Measurements from ENCODE around the gene LRMDA.

Gene LRMDA

DNA sequence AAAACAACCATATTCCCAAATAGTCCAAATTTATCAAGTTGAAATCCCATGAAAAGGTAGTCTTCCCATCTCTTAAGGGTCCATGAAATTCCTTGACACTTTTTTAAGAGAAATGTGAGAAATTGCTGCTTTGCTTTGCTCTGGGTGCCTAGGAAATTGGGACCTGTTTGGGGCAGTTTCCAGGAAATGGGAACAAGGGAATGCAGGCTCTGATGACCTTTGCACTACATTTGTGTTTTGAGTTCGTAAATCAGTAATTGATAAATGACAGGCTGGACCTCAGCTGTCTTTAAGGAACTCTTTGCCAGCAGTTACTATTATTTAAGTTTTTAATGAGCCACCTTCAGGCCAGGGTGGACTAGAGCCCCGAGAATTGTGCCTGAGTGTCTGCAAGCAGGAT lies 203.5 kb downstream of the LRMDA start:
- DNase-seq (ENCODE audit: low read depth in 2 of 2, low spot score in 1 of 2), result no peak

DNA sequence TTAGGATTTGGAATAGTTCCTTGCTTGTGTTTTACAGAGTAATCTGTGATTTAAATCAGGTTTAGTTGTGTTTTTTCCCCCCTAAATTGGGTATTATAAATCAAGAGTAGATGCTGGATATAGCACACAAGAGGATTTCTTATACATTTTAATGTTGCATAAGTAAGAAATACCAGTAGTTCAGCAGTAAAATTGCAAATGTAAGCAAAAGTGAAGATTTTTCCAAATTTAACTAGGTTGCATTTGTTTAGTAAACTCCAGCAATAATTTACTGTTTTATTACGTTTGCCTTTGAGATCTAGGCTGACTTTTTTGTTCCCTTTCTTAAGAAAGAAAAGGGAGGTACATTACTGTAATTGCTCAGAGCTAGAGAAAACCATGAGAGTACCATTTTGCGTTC lies 207.3 kb downstream of the LRMDA start:
- no peak for DNase-seq (ENCODE audit: low read depth in 2 of 2, low spot score in 1 of 2)

DNA sequence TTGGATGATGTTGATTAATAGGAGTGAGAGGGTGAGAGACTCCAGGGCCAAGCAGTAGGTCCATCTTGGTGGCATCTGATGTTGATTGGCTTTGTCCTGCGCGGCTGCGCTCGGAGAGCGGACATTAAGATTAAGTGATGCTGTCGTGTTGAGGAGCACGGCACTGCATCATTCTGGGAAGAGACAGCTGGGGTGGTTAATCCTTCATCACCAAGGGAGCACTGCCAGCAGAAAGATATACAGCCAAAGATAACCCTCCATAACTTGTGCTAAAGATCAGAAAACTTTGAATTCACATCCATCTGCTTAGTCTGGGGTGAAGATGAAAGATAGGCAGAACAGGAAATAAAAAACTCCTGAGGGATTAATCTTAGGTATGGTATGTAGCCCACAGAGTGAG lies 208.3 kb downstream of the LRMDA start:
- DNase-seq (ENCODE audit: low read depth in 2 of 2, low spot score in 1 of 2), result no peak

GRCh38 chr10:75640381-75640780 lies 209.0 kb downstream of the LRMDA start:
- no peak for DNase-seq (ENCODE audit: low read depth in 2 of 2, low spot score in 1 of 2)

DNA sequence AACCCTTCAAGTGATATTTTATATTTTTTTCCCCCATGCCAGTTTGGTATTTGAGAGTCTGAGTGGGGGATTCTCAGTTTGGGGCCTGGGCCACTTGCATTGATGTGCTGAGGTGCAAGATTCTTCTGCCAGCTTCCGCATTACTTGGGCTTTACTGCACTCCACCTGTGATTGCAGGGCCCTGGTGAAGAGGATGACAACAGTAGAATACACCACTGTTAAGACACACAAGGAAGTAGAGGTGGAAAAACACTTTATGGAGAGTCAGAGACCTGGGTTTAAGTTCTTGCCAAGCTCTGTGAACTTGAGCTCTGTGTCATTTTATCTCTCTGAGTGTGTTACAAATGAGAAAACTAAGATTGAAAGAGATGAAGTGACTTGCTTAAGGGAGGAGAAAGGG lies 209.4 kb downstream of the LRMDA start:
- no peak for DNase-seq (ENCODE audit: low read depth in 2 of 2, low spot score in 1 of 2)

DNA sequence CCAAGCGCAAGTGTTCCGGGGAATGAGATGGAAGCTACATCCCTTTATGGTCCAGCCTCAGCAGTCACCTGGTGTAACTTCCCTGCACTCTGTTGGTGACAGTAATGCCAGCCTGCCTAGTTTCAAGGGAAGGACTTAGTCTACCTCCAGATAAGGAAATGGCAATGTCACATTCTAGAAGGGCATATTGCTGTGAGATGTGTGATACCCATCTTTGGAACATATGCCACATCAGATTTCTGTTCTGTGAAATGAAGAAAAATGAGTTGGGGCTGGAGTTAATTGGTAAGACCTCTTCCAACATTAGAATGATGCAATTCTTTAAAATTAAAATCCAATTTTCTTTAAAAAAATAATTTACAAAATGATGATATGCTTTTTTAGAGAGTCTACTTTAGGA lies 212.0 kb downstream of the LRMDA start:
- no peak for DNase-seq (ENCODE audit: low read depth in 2 of 2, low spot score in 1 of 2)

DNA sequence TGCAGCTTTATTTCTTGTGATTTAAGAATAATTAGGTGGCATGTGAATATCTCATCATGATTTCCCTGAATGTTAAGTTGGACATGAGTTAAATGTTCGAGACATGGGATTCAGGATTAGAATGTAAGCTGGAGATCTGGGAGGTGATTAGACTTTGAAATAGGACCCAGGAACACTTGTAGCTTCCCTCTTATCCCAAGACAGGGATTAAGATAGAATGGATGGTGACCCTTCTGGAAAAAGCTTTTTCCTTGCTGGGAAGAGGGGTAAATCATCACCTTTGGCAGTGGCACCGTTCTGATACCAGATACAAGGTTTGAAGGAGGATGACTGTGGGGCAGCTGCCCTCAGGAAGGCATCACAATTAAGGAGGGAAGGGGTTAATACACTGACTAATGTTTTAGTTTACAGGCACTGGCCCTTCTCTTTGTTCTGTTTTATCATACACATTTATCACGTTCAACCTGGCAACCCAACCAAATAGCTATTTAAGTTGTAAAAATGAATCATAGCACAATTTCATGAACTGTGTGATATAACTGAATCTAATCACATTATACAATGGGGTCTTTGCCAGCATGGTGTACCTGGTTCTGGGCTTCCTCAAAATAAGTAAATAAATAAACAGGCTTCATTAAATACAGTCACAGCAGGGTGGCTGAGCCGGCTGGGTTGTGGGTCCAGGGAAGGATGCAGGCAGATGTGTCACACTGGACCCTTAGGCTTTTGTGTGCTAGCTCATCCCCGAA lies 212.7 kb downstream of the LRMDA start:
- DNase-seq (ENCODE audit: low read depth in 2 of 2, low spot score in 1 of 2), result no peak

GRCh38 chr10:75645704-75646103 lies 214.3 kb downstream of the LRMDA start:
- no peak for DNase-seq (ENCODE audit: low read depth in 2 of 2, low spot score in 1 of 2)

DNA sequence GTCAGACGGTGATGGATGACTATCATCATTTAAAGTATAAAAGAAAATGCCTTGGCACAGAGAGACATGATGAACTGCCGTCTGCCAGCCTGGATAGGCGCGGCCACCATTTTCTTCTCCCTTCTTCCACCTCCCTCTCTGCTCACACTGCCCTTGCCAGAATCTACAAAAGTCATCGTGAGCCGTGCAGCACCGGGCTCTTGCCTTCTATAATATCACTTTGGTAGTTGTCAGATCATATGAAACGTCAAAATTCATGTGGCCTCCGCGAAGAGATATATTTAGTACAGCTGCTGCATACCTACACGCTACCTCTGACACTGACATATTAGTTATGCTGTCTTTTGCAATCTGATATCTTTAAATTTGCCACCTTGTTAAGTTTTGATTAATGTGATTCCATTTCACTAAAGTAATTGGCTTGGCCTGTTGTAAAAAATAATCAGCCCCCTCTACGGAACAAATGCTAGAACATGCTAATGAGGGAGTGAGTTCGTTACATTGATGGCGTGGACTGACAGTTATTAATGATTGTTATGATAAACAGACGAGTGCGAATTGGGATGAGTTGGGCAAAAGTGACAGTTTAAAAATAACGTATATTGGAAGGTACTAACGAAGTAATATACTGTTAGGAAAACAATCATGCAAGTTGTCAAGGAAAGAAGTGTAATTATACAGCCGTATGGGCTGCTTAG lies 214.9 kb downstream of the LRMDA start:
- no peak for DNase-seq (ENCODE audit: low read depth in 2 of 2, low spot score in 1 of 2)

- DNase-seq (ENCODE audit: low read depth in 2 of 2, low spot score in 1 of 2), result no peak
Measured at GRCh38 chr10:75646916-75647315, 215.5 kb downstream of the LRMDA start.

DNA sequence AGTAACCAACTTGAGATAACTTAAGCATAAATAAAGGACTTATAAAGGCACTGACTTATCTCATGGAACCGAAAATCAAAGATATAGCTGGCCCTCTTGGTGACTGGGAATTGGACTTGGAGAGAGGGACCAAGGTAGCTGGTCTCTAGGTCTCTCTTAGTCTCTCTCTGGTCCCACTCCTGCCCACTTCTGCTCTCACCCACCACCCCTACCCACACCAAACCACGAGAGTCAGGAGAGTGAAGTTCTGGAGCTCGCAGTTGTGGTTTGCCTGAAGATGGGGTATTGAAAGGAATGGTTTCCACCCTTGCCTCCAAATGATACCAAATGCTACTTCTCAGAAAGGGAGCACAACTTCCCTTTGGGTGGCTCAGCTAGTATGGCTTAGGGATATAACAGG lies 216.3 kb downstream of the LRMDA start:
- DNase-seq (ENCODE audit: low read depth in 2 of 2, low spot score in 1 of 2), result no peak

- DNase-seq (ENCODE audit: low read depth in 2 of 2, low spot score in 1 of 2), result no peak
Measured at GRCh38 chr10:75648351-75648750, 216.9 kb downstream of the LRMDA start.

DNA sequence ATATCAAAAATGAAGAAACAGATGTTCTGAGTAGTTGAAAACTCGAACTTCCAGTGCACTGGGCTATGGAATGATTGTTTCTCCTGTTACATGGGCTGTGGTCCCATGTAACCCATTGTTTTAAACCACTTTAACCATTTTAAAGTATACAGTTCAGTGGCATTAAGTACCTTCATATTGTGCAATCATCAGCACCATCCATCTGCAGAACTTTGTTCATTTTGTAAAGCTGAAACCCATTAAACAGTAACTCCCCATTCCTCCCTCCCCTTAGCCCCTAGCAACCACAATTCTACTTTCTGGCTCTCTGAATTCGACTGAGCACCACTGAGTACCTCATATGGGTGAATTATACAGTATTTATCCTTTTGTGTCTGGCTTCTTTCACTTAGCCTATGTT lies 217.4 kb downstream of the LRMDA start:
- DNase-seq (ENCODE audit: low read depth in 2 of 2, low spot score in 1 of 2), result no peak

- no peak for DNase-seq (ENCODE audit: low read depth in 2 of 2, low spot score in 1 of 2)
Measured at GRCh38 chr10:75649466-75649865, 218.0 kb downstream of the LRMDA start.

GRCh38 chr10:75650648-75651047 lies 219.2 kb downstream of the LRMDA start:
- no peak for DNase-seq (ENCODE audit: low read depth in 2 of 2, low spot score in 1 of 2)

GRCh38 chr10:75651417-75651816 lies 220.0 kb downstream of the LRMDA start:
- no peak for DNase-seq (ENCODE audit: low read depth in 2 of 2, low spot score in 1 of 2)

GRCh38 chr10:75652146-75652740 lies 220.8 kb downstream of the LRMDA start:
- no peak for DNase-seq (ENCODE audit: low read depth in 2 of 2, low spot score in 1 of 2)

DNA sequence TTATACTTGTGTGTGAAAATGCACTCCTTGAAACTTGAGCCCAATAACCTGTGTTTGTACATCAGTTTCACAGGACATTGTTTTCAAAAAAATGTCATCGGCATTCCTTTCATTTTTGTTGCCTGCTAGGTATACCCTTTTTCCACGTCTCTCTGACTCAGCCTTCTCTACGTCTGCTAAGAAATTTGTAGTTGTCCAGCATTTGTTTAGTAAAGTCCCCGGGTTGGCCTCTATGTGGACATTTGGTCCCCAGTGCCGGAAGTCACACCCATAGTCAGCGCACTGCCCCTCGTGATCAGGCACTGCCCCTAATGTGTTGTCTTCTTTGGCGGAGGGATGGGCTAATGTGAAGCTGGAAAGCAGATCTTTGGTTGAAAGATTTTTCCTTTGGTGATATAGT lies 222.3 kb downstream of the LRMDA start:
- no peak for DNase-seq (ENCODE audit: low read depth in 2 of 2, low spot score in 1 of 2)

GRCh38 chr10:75654171-75654771 lies 222.8 kb downstream of the LRMDA start:
- no peak for DNase-seq (ENCODE audit: low read depth in 2 of 2, low spot score in 1 of 2)

DNA sequence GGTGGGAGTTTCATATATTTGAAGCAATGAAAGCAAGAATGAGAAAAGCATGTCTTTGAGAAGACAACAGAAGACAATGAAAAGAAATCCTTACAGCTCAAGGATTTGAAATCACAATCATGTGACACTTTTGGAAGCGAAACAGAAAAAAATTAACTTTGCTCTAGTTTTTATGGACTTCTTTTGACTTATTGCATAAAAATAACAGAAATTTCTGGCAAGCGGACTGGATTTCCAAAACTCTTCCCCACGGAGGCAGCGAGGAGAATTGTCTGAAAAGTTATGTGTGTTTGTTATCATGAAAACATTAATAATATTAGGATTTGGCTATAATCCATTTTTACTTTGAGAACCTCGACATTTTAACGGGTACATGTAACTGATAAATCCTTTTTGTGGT lies 223.3 kb downstream of the LRMDA start:
- DNase-seq (ENCODE audit: low read depth in 2 of 2, low spot score in 1 of 2), result no peak

DNA sequence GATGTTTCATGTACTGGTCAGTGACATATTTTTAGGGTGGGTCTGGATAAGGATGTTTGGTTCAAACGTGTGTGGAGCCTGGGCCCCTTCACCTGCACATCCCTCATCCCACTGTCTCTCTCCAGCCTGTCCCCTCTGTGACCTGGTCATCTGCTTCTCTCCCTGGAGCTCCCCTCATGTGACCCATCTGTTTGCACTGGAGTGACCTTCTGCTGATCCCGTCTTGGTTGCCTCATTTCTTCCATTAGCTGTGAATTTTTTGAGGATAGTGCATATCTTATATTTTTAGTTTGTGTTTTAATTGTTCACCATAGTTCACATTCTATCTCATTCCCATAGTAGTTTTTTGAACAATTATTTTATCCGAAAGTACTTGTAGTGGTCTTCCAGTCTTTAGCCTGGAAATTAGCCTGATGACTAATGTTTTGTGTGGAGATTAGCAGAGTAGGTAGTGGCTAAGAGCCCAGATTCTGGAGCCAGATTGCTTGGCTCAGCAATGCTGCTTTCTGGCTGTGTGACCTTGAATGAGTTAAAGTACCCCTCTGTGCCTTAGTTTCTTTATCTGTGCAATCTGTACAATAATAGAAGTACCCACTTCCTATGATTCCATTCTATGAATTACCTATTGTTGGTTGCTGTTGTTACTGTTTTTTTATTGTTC lies 224.5 kb downstream of the LRMDA start:
- no peak for DNase-seq (ENCODE audit: low read depth in 2 of 2, low spot score in 1 of 2)

DNA sequence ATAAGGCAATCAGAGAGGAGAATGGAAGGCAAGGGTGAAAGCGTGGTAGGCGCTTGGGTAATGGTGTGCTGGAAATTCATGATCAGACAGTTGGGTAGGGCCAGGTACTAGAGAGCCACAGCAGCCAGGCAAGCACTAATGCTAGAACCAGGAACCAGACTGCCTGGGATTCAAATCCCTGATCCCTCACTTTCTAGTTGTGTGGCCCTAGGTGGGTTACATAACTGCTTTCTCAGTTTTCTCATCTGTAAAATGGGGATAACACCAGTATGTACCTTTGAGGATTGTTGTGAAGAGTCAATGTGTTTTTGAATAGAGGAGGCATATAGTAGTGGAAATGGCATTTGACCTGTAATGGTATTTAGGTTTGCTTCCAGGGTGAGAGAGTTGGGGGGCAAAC lies 225.9 kb downstream of the LRMDA start:
- DNase-seq (ENCODE audit: low read depth in 2 of 2, low spot score in 1 of 2), result no peak

All from stimulated activated CD8-positive, alpha-beta memory T cell treated with anti-CD3 and anti-CD28 coated beads, Interleukin-4, amount 100 ng/mL, for 1 hour (primary cell).